Measurements from ENCODE around the gene HCFC2.

GRCh38 chr12:104138797-104139152 is 74.4 kb downstream of the HCFC2 start:
- TF ChIP-seq CTCF (IDR thresholded peaks at IDR 0.05 in 8 of 11, conservative IDR thresholded peaks at IDR 0.05 in 3 of 11) (no peak), POLR2A (IDR thresholded peaks at IDR 0.05) (no peak), POLR2AphosphoS5 (IDR thresholded peaks at IDR 0.05) (no peak)
